SKM-1 (cell line): Measurements from ENCODE around the gene RORB.

Experiments used
- DNase-seq: peaks from one replicate; lab custom pipeline; 2025; ENCODE audit not compliant: unreplicated experiment; lab: John Stamatoyannopoulos, UW

RORB gene

DNA sequence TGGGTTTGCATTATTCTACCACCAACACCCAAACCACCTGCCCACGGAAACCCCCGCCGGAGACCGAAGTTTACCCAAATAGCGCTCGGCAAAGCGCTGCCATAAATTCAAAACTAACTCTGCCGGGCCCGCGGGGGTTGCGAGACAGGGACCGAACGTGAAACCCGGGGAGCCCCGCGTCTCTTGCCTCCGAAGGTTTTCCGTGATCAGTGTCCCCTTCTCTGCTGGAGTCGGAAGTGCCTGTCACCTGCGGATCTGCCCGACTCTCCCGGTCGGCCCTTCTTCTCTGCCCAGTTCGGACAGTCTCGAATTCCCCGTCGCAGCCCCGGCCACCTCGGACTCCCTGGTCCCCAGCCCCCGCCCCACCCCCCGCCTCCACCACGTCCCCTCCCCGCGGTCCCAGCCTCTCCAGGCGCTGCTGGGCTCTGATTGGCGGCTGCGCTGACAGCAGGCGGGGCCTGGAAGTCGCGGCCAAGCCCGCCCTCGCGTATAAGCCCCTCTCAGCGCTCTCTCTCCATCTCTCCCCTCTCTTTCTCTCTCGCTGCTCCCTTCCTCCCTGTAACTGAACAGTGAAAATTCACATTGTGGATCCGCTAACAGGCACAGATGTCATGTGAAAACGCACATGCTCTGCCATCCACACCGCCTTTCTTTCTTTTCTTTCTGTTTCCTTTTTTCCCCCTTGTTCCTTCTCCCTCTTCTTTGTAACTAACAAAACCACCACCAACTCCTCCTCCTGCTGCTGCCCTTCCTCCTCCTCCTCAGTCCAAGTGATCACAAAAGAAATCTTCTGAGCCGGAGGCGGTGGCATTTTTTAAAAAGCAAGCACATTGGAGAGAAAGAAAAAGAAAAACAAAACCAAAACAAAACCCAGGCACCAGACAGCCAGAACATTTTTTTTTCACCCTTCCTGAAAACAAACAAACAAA lies at the start of gene RORB:
TSS of gene RORB (plus strand) at position 517 of the 929 bp plus-strand sequence. CDS start 642 bp downstream, outside the sequence.
- no peak for DNase-seq

- no peak for DNase-seq
These were observed 49.5 kb upstream of the RORB start for GRCh38 chr9:74447451-74448193.

DNA sequence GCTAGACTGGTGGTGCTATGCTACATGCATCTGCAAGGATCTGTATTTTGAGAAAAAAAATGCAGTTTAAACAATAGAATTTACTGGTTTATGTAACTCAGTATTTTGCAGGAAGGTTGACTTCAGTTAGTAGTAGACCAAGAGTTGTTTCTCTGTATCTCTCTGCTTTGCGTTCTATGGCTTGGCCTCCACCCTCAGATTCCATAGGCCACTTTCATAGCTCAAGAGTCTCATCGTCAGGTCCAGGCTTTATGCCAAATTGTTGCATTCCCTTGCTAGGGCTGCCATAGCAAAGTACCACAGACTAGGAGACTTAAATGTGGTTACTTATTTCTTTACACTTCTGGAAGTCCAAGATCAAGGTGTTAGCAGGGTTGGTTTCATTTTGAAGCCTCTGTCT lies 48.1 kb upstream of the RORB start:
- DNase-seq = no peak

DNA sequence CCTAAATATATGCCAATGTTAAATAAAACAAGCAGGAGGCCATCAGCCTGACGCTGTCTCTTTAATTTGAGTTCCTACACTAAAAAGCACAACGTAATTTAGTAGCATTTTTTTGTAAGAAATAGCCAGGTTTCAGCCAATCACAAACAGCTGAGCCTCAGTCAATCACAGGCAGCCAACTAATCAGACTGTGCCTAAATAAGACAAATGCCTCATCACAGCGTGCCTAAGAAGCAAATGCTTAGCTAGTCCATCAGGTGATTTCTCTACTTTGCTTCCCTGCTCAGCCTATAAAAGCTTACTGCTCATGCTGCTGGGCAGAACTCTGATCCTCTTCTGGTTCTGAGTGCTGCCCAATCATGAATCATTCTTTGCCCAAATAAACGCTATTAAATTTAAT lies 38.3 kb upstream of the RORB start:
- no peak for DNase-seq

DNA sequence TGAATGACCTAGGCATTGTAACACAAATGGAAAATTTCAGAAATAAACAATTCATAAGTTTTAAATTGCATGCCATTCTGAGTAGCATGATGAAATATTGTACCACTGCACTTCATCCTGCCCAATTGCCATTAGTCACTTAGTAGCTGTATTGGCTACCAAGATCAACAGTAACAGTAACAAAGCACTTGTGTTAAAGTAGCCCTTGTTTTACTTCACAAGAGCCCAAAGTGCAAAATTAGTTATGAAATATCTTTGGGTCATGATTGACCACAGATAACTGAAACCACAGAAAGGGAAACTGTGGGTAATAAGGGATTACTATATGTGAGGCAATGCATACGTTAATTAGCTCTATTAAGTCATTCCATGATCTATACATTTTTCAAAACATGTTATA lies 33.3 kb upstream of the RORB start:
- DNase-seq = no peak

- DNase-seq = no peak
These were observed 18.5 kb upstream of the RORB start for GRCh38 chr9:74478606-74479005.

- DNase-seq = no peak
These were observed 17.4 kb upstream of the RORB start for GRCh38 chr9:74479711-74480110.

GRCh38 chr9:74487395-74487794 lies 9.7 kb upstream of the RORB start:
- no peak for DNase-seq

DNA sequence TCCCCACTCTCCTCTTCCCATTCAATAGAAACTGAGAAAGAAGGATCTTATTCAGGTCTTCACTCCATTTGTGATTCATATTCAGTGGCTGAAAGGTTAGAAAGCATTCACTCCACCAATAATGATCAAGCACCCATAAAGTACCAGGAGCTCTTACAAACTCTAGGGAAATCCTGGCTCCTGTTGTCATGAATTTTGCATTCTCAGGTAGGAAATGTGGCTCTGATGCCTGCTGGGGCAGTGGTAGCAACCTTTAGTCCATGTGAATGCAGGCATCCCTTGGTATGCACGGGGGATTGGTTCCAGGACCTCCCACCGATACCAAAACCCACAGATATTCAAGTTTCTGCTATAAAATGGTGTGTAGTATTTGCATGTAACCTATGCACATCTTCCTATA lies 3.6 kb upstream of the RORB start:
- DNase-seq = no peak

DNA sequence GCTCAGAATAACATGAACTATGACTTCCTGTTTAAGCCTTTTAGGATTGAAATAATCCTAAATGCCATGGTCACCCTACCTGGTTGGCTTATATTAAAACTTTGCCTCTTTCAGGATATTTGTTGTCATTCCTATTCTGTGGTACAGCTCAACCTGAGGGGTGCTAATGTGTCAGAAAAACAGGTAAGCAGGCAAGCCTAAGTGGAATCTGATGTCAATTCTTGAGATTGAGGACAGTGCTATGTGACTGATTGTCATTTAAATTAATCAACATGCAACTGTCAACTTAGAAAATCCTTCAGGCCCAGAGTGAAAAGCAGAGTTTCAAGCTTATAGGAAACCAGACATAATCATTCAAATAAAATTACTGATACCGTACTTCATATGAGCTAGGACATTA lies 2.6 kb upstream of the RORB start:
- DNase-seq = no peak

GRCh38 chr9:74496406-74496805 lies 729 bp upstream of the RORB start:
- DNase-seq = no peak

DNA sequence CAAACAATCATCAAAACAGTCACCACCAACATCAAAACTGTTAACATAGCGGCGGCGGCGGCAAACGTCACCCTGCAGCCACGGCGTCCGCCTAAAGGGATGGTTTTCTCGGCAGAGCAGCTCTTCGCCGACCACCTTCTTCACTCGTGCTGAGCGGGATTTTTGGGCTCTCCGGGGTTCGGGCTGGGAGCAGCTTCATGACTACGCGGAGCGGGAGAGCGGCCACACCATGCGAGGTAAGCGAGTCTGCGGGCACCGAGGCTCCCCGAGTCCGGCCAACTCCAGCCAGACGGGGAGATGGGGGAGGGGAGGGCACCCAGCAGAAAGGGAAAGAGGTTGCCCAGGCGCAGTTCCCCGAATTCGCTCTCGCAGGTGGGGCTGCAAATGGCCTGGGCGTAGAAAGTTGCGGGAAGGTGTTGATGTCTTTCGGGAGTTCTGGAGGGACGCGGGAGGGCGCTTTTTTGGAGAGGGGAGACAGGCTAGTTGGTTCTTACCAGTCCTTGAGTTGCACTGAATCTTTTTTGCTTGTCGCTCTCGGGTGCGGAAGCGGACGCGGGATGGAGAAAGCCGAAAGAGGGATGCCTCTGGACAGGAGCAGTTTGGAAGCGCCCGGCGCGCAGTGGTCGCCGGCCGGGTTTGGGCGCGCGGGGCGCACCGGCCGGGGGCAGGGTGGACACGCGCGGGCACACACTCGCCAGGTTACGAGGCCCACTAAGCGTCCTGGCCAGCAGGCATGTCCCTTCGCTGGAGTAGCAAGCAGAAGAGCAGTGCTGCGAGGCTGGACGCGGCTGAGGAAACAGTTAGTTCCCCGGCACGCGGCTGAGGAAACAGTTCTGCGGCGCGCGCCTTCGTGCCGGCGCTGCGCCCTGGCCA lies 849 bp downstream of the RORB start:
- DNase-seq = no peak

GRCh38 chr9:74498621-74499095 lies 1.5 kb downstream of the RORB start:
- no peak for DNase-seq

GRCh38 chr9:74499111-74499601 lies 2.0 kb downstream of the RORB start:
- DNase-seq = no peak

- no peak for DNase-seq
These were observed 2.8 kb downstream of the RORB start for GRCh38 chr9:74499770-74500583.

DNA sequence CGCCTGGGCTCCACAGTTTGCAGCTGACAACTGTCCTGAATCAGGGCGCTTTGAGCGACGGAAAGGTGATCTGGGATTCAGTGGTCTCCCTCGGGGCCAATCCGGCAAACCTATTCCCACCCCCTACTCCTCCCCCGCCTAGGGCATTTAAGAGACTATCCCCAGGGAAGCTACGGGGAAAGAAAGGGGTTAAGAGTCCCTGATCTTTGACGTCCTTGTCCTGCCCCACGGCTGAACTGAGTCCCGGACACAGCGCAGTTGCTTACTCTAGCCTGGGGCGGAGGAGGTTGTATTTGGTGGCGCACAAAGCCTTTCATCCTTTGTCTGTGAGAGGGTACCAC lies 3.4 kb downstream of the RORB start:
- no peak for DNase-seq

- DNase-seq = no peak
These were observed 4.4 kb downstream of the RORB start for GRCh38 chr9:74501570-74501969.

- no peak for DNase-seq
These were observed 6.1 kb downstream of the RORB start for GRCh38 chr9:74503219-74503618.

DNA sequence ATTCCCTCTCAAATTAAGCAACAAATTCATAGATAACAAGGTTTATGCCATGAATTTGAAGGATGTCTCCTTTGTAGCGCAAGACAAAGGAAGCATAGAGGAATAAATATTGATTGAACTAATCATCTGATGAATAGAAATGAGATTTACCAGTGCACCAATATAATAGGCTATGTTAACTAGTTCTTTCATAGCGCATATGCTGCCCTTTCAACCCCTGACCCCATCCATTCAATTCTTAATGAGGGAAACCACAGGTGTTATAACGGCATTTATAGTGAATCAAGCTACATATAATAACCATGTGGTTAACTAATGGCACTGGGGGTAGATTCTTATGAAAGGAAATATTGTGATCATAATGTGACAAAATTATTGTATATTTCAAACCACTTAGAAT lies 6.5 kb downstream of the RORB start:
- no peak for DNase-seq

- no peak for DNase-seq
These were observed 14.2 kb downstream of the RORB start for GRCh38 chr9:74511333-74511732.
